Duodenal mucosa (tissue), 2 donors: ENCODE results near the gene FAM13B.
"Not testable (repeated sequence)": the region's sequence is repeated elsewhere in the genome, so short reads cannot be mapped to it uniquely, and the experiment has no call there.

Experiments used
- H3K27ac ChIP-seq: one replicate; pipeline ENCODE4 v1.7.0; 2013; ENCODE audit warnings: low read depth, low read length
- H3K27me3 ChIP-seq, 2 donors: one replicate each; pipeline ENCODE4 v1.7.0; 2013; ENCODE audit warnings: low read length in 2 of 2, control low read depth in 1 of 2; ENCODE audit not compliant: insufficient read depth in 2 of 2, control insufficient read depth in 1 of 2
- H3K36me3 ChIP-seq, 2 donors: one replicate each; pipeline ENCODE4 v1.7.0; 2013; ENCODE audit warnings: low read length in 2 of 2, control low read depth in 1 of 2; ENCODE audit not compliant: insufficient read depth in 2 of 2, control insufficient read depth in 1 of 2
- H3K4me1 ChIP-seq, 2 donors: one replicate each; pipeline ENCODE4 v1.7.0; 2013; ENCODE audit warnings: low read length in 2 of 2, control low read depth in 1 of 2; ENCODE audit not compliant: insufficient read depth in 2 of 2, control insufficient read depth in 1 of 2
- H3K4me3 ChIP-seq, 2 donors: one replicate each; pipeline ENCODE4 v1.7.0; 2013; ENCODE audit warnings: low read length in 2 of 2, low read depth in 1 of 2
- H3K9ac ChIP-seq, 2 donors: one replicate each; pipeline ENCODE4 v1.7.0; 2013; ENCODE audit warnings: low read length in 2 of 2, low read depth in 1 of 2
- H3K9me3 ChIP-seq, 2 donors: one replicate each; pipeline ENCODE4 v1.7.0; 2013; ENCODE audit warnings: low read length in 2 of 2, control low read depth in 1 of 2; ENCODE audit not compliant: control insufficient read depth in 1 of 2

The FAM13B gene

DNA sequence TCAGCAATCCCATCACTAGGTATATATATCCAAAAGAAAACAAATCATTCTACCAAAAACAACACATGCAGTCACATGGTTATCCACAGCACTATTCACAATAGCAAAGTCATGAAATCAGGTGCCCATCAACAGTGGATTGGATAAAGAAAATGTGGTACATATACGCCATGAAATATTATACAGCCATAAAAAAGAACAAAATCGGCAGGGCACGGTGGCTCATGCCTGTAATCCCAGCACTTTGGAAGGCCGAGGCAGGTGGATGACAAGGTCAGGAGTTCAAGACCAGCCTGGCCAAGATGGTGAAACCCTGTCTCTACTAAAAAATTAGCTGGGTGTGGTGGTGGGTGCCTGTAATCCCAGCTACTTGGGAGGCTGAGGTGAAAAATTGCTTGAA is 88.6 kb downstream of the FAM13B start:
- H3K36me3 ChIP-seq: peaks cover 36 to 82% of the 10 kb centered on the region in 2 donors

DNA sequence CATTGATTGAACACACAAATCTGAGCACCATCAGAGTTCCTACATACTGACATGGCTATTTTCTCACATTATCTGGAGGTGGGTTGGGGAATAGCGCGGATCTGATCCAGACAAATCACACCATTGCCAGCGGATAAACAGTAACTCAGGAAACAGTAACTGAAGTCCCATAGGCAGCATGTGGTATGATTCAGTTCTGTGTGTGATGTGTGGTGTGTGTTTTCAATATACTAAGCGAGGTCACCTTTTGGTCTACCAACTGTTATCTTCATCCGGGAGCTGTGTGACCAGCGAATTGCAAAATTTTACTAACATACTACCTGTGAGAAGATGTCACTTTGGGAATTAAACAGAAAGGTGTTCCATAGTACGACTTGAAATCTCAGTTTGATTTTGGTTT is 93.5 kb downstream of the FAM13B start:
- H3K4me3 ChIP-seq: no peak overlapping the region
- peaks cover 41 to 61% of the 10 kb centered on the region in 2 donors for H3K36me3 ChIP-seq
- H3K9ac ChIP-seq: no peak overlapping the region
- H3K27ac ChIP-seq: no peak overlapping the region
- no peaks in the 10 kb centered on the region for H3K27me3 ChIP-seq
- no peaks in the 10 kb centered on the region for H3K4me1 ChIP-seq
- no peaks in the 10 kb centered on the region for H3K9me3 ChIP-seq

More for the DNA sequence above, 88.6 kb downstream of the FAM13B start:
- not testable (repeated sequence) for H3K4me1 ChIP-seq, H3K9ac ChIP-seq, H3K9me3 ChIP-seq, H3K4me3 ChIP-seq, H3K27ac ChIP-seq, H3K27me3 ChIP-seq

- Histone ChIP-seq H3K36me3 (peaks cover 36 to 55% of the 10 kb centered on the region in 2 donors), H3K27me3 (no peaks in the 10 kb centered on the region), H3K9me3 (no peaks in the 10 kb centered on the region), H3K4me1 (no peaks in the 10 kb centered on the region), H3K4me3 (no peak overlapping the region), H3K9ac (no peak overlapping the region), H3K27ac (no peak overlapping the region)
Measured at GRCh38 chr5:137938751-137939143, 94.1 kb downstream of the FAM13B start.

GRCh38 chr5:137937994-137938750 is 94.7 kb downstream of the FAM13B start:
- Histone ChIP-seq H3K36me3 (peaks cover 36 to 52% of the 10 kb centered on the region in 2 donors), H3K27me3 (no peaks in the 10 kb centered on the region), H3K27ac (no peak overlapping the region), H3K4me1 (no peaks in the 10 kb centered on the region), H3K9ac (no peak overlapping the region), H3K4me3 (no peak overlapping the region), H3K9me3 (no peaks in the 10 kb centered on the region)

DNA sequence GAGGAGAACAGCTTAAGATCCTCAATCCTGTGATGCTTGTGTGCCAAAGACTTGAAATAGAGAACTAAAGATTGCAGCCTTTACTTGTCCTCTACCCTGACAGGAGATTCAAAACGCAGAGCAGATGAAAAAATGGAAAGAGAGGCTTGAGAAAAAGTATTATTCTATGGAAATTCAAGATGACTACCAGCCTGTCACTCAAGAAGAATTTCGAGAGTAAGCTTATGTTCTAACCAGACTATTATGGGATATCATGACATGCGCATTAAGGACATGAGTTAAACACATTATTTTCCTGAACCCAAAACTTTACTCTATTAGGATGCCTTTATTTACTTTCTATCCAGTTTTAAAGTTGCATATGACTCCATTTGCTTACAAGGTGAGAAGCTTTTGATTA is 97.2 kb downstream of the FAM13B start:
- Histone ChIP-seq H3K9me3 (no peaks in the 10 kb centered on the region), H3K27ac (no peak overlapping the region), H3K4me3 (no peak overlapping the region), H3K4me1 (no peaks in the 10 kb centered on the region), H3K36me3 (peaks cover 21 to 28% of the 10 kb centered on the region in 2 donors), H3K9ac (no peak overlapping the region), H3K27me3 (no peaks in the 10 kb centered on the region)

- no peaks in the 10 kb centered on the region for H3K27me3 ChIP-seq
- H3K9ac ChIP-seq: no peak overlapping the region
- H3K9me3 ChIP-seq: no peaks in the 10 kb centered on the region
- no peak overlapping the region for H3K27ac ChIP-seq
- H3K4me1 ChIP-seq: no peaks in the 10 kb centered on the region
- no peak overlapping the region for H3K4me3 ChIP-seq
- H3K36me3 ChIP-seq: peaks cover 21 to 24% of the 10 kb centered on the region in 2 donors
Measured at GRCh38 chr5:137935190-137935589, 97.7 kb downstream of the FAM13B start.

- Histone ChIP-seq H3K9ac (no peak overlapping the region), H3K4me3 (no peak overlapping the region), H3K9me3 (no peaks in the 10 kb centered on the region), H3K36me3 (peaks cover 9% of the 10 kb centered on the region in 2 donors), H3K4me1 (no peaks in the 10 kb centered on the region), H3K27me3 (no peaks in the 10 kb centered on the region), H3K27ac (no peak overlapping the region)
Measured at GRCh38 chr5:137933491-137933911, 99.4 kb downstream of the FAM13B start.

- H3K9ac ChIP-seq: no peak overlapping the region
- no peak overlapping the region for H3K4me3 ChIP-seq
- no peak overlapping the region for H3K27ac ChIP-seq
- no peaks in the 10 kb centered on the region for H3K27me3 ChIP-seq
- H3K4me1 ChIP-seq: no peaks in the 10 kb centered on the region
- H3K9me3 ChIP-seq: no peaks in the 10 kb centered on the region
- peaks cover 9% of the 10 kb centered on the region in 2 donors for H3K36me3 ChIP-seq
Measured at GRCh38 chr5:137932800-137933199, 100.1 kb downstream of the FAM13B start.

DNA sequence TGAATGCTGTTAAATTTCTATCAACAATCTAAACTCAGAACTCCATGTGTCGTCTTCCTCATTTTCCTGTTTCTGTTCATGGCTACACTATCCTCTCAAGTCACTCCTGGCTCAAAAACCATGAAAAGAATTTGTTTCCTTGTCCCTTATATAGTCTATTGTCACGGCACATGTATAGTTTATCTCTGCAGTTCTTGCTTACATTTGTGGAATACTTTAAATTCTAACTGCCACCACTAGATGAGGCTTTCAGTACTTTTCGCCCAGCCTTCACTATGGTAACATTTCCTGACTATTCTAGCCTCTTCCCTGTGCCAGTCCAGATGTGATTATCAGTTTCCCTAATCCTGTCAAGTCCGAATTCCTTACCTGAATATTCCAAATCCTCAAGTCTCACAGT is 109.0 kb downstream of the FAM13B start:
- no peak overlapping the region for H3K4me3 ChIP-seq
- H3K36me3 ChIP-seq: no peaks in the 10 kb centered on the region
- H3K9me3 ChIP-seq: no peaks in the 10 kb centered on the region
- no peaks in the 10 kb centered on the region for H3K27me3 ChIP-seq
- H3K4me1 ChIP-seq: no peaks in the 10 kb centered on the region
- no peak overlapping the region for H3K27ac ChIP-seq
- H3K9ac ChIP-seq: no peak overlapping the region

GRCh38 chr5:137921931-137922330 is 110.9 kb downstream of the FAM13B start:
- Histone ChIP-seq H3K4me3 (no peak overlapping the region), H3K27me3 (no peaks in the 10 kb centered on the region), H3K9ac (no peak overlapping the region), H3K27ac (no peak overlapping the region), H3K4me1 (no peaks in the 10 kb centered on the region), H3K9me3 (no peaks in the 10 kb centered on the region), H3K36me3 (no peaks in the 10 kb centered on the region)
